RWPE2 (cell line): ENCODE data around the gene PLPP4.

Experiments
- ATAC-seq: fragments of 200-7000 bp; cut with Tn5 transposase; 3 replicates; pipeline ENCODE4 v1.9.1; 2021; ENCODE audit warnings: low read depth
- DNase-seq: peaks from one replicate; pipeline ENCODE4 v3.0.0-alpha.2; 2020; ENCODE audit warnings: low spot score
- H3K27ac ChIP-seq: fragments of 450-650 bp; 2 replicates; pipeline ENCODE4 v1.5.1; 2017; ENCODE audit warnings: mild to moderate bottlenecking; ENCODE audit not compliant: poor library complexity, severe bottlenecking
- H3K27me3 ChIP-seq: fragments of 250-450 bp; sonication (Bioruptor Pico); 2 replicates; pipeline ENCODE4 v1.5.1; 2021; ENCODE audit warnings: mild to moderate bottlenecking, moderate library complexity; ENCODE audit not compliant: insufficient read depth, poor library complexity, severe bottlenecking
- H3K36me3 ChIP-seq: fragments of 250-450 bp; sonication (Bioruptor Pico); 2 replicates; pipeline ENCODE4 v1.5.1; 2020; ENCODE audit warnings: low read depth, mild to moderate bottlenecking, moderate library complexity
- H3K4me1 ChIP-seq: fragments of 250-450 bp; sonication (Bioruptor Pico); 2 replicates; pipeline ENCODE4 v1.5.1; 2021; ENCODE audit warnings: mild to moderate bottlenecking, moderate library complexity; ENCODE audit not compliant: insufficient read depth, poor library complexity, severe bottlenecking
- H3K4me3 ChIP-seq: fragments of 250-450 bp; sonication (Bioruptor Pico); 2 replicates; pipeline ENCODE4 v1.5.1; 2021; ENCODE audit warnings: mild to moderate bottlenecking, moderate library complexity; ENCODE audit not compliant: severe bottlenecking
- H3K9me3 ChIP-seq: fragments of 250-450 bp; sonication (Bioruptor Pico); 2 replicates; pipeline ENCODE4 v1.5.1; 2021; ENCODE audit warnings: mild to moderate bottlenecking, moderate library complexity; ENCODE audit not compliant: severe bottlenecking
- TF ChIP-seq, protein P1 (sequence below): fragments of 450-650 bp; IDR thresholded peaks from one replicate; pipeline ENCODE4 v1.5.1; 2017; ENCODE audit warnings: mild to moderate bottlenecking, moderate library complexity; ENCODE audit not compliant: poor library complexity, severe bottlenecking

PLPP4 gene

DNA sequence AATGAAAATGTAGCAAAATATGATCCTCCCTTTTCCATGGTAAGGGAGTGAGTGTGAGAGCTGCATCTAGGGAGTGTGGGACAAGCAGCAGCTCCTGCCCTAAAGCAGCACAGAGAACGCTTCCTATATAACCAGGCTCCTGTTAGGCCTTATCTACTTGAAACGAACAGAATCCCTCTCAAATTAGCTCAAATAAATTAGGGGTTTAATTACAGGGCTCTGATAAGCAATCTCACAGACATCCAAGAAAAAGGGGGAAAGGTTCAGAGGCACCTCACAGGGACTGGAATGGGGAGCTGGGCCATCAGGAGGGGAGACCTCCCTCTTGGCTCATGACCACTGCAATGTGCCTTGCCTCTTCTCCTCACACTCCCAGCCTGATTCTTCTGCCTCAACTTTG, 57.9 kb downstream of the PLPP4 start:
- no peak overlapping the region for H3K4me3 ChIP-seq
- H3K9me3 ChIP-seq: no peaks in the 10 kb centered on the region
- ATAC-seq: no peak
- H3K27ac ChIP-seq: no peak overlapping the region
- DNase-seq: no peak
- no peaks in the 10 kb centered on the region for H3K27me3 ChIP-seq
- TF ChIP-seq, protein P1, sequence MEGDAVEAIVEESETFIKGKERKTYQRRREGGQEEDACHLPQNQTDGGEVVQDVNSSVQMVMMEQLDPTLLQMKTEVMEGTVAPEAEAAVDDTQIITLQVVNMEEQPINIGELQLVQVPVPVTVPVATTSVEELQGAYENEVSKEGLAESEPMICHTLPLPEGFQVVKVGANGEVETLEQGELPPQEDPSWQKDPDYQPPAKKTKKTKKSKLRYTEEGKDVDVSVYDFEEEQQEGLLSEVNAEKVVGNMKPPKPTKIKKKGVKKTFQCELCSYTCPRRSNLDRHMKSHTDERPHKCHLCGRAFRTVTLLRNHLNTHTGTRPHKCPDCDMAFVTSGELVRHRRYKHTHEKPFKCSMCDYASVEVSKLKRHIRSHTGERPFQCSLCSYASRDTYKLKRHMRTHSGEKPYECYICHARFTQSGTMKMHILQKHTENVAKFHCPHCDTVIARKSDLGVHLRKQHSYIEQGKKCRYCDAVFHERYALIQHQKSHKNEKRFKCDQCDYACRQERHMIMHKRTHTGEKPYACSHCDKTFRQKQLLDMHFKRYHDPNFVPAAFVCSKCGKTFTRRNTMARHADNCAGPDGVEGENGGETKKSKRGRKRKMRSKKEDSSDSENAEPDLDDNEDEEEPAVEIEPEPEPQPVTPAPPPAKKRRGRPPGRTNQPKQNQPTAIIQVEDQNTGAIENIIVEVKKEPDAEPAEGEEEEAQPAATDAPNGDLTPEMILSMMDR: no peak
- no peaks in the 10 kb centered on the region for H3K36me3 ChIP-seq
- peaks cover 13% of the 10 kb centered on the region for H3K4me1 ChIP-seq

DNA sequence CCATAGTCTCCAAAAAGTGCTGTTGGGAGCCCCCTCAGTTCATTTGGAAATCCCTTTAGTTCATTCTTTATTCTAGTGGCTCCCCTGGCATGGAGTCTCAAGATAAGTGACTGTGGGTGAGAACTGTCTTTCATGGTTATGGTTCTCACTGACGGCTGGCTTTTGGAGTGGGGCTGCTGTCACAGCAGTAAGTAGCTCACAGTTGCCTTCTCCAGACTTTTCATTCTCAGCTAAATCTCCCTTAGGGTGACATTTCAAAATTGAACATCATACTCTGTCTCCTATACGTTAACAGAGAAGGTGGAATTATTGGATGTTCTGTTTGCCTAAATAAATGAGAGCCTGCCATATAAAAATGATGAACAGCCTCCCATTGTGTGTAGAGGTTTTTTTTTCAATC, 58.7 kb downstream of the PLPP4 start:
- Histone ChIP-seq H3K27ac (no peak overlapping the region), H3K27me3 (no peaks in the 10 kb centered on the region), H3K36me3 (no peaks in the 10 kb centered on the region), H3K4me1 (peaks cover 8% of the 10 kb centered on the region), H3K4me3 (no peak overlapping the region), H3K9me3 (no peaks in the 10 kb centered on the region)
- no peak for DNase-seq
- TF ChIP-seq, protein P1: no peak
- ATAC-seq: no peak

DNA sequence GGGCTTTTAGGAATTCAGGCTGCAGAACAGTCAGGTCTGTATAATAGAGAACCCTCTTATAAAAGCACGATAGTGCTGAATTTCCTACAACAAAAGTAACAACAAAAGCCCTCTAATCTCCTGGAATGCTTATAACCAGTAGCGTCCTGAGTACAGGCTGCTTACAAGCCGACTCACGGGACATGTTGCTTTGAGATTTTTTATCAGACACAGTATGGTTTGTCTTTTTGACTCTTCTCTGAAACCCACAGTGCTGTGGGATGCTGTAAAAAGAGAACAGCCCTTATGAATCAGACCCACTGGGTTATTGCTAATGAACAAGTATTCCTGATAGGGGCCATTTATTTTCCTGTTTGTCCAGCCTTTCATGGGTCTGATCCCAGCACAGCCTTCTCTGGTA, 59.4 kb downstream of the PLPP4 start:
- peaks cover 3% of the 10 kb centered on the region for H3K4me1 ChIP-seq
- DNase-seq (no peak), ATAC-seq (no peak)
- no peaks in the 10 kb centered on the region for H3K27me3 ChIP-seq
- H3K9me3 ChIP-seq: no peaks in the 10 kb centered on the region
- no peak overlapping the region for H3K27ac ChIP-seq
- no peaks in the 10 kb centered on the region for H3K36me3 ChIP-seq
- no peak overlapping the region for H3K4me3 ChIP-seq
- TF ChIP-seq, protein P1: no peak

DNA sequence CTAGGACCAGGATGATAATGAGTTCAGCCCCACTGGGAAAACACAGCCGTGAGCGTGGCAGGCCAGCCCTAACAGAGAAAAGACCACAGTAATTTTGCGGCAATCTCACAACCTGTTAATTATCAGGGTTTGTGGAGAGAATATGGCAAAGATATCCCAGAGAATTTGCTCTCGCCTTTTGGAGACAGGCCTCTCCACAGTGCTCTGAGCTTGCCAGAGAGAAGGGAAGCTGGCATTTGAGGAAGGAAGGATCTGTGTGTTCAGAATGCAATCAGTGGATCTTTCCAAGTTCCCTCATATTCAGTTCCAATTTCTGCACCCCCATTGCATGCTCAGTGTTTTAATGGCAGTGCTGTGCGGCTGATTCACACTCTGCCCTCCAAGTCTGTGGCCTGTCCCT, 60.2 kb downstream of the PLPP4 start:
- TF ChIP-seq, protein P1: no peak
- Histone ChIP-seq H3K9me3 (no peaks in the 10 kb centered on the region), H3K36me3 (no peaks in the 10 kb centered on the region), H3K4me1 (no peaks in the 10 kb centered on the region), H3K4me3 (no peak overlapping the region), H3K27ac (no peak overlapping the region), H3K27me3 (no peaks in the 10 kb centered on the region)
- DNase-seq (no peak), ATAC-seq (no peak)

DNA sequence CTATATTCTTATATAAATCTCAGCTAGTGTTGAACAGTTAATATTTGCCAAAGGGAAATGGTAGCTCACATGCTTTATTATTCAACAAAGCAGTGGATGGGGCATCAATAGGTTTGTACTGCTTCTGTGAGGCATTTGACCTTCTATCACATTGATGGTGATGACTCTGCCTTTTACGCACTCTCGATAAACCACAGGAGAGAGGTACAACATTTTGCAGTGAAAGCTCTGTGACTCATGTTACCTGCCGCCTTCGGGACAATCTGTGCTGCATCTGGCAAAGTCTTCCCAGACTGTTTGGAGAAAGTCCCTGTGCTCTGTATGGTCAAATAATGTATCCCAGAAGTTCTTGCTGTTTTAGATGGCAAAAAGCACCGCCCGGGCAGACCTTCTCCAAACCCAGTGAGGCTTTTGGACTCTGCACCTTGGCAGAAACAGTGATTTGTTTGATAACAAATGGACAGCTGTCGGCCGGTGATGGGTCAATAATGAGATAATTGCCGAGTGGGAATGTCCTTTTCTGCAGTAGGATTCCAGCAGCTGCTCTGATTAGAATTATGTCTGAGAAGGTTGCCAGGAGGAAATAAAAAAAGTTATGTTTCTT, 61.0 kb downstream of the PLPP4 start:
- DNase-seq (no peak), ATAC-seq (no peak)

More for the DNA sequence above, 61.0 kb downstream of the PLPP4 start:
- Histone ChIP-seq H3K4me3 (no peak overlapping the region), H3K9me3 (no peaks in the 10 kb centered on the region), H3K27ac (no peak overlapping the region), H3K36me3 (no peaks in the 10 kb centered on the region), H3K27me3 (no peaks in the 10 kb centered on the region), H3K4me1 (no peaks in the 10 kb centered on the region)
- TF ChIP-seq, protein P1: no peak
